H1 (cell line): ENCODE measurements around the gene TPO.

Experiments used
- EP300 ChIP-seq, 2 experiments: IDR thresholded peaks; 1 replicate in 1 of 2; 2 replicates in 1 of 2; pipeline ENCODE4 v1.6.1; 2011 to 2012; ENCODE audit warnings: low read depth in 2 of 2, low read length in 2 of 2, mild to moderate bottlenecking in 2 of 2, borderline replicate concordance in 1 of 2, inconsistent platforms in 1 of 2, moderate library complexity in 1 of 2
- POU5F1 ChIP-seq: IDR thresholded peaks from 2 replicates; pipeline ENCODE4 v1.6.1; 2011; ENCODE audit warnings: low read depth, mild to moderate bottlenecking, low read length, moderate library complexity
- TEAD4 ChIP-seq: IDR thresholded peaks from 2 replicates; pipeline ENCODE4 v1.6.1; 2012; ENCODE audit warnings: low read depth, low read length, inconsistent platforms, mixed read lengths
- YY1 ChIP-seq: IDR thresholded peaks from 2 replicates; pipeline ENCODE4 v1.6.1; 2011; ENCODE audit warnings: low read depth, mild to moderate bottlenecking, low read length

DNA sequence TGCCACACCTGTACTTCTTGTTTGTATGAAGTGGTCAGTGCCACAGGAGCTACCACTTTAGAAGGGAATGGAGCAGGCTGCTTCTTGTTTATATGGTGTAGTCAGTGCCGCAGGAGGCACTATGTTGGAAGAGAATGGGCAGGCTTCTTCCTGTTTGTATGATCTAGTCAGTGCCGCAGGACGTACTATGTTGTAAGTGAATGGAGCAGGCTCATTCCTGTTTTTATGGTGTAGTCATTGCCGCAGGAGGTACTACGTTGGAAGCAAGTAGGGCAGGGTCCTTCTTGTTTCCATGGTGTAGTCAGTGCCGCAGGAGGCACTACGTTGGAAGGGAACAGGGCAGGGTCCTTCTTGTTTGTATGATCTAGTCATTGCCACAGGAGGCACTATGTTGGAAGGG is 27.3 kb downstream of the TPO start:
- TF ChIP-seq TEAD4 (no peak), EP300 (IDR thresholded peaks at IDR 0.05; ENCODE audit: borderline replicate concordance in 1 of 2, low read depth in 2 of 2, low read length in 2 of 2) (no peak), POU5F1 (no peak), YY1 (no peak)
